ENCODE data around the gene NCK1.

GRCh38 chr3:136852180-136852579, 9.8 kb upstream of the NCK1 start:
- TF ChIP-seq EZH2 (IDR thresholded peaks at IDR 0.05; ENCODE audit: low read length, missing control alignments) = no peak
- TF ChIP-seq CTCF (conservative IDR thresholded peaks at IDR 0.05 in 1 of 2, IDR thresholded peaks at IDR 0.05 in 1 of 2; ENCODE audit: low read depth in 1 of 2, low read length in 2 of 2) = no peak

All from fibroblast of lung (primary cell).